HepG2 (cell line): Measurements from ENCODE around the gene RHBG.

ENCODE experiments used
- ETV6 ChIP-seq: sonication (generic); formaldehyde crosslinking; conservative IDR thresholded peaks from 2 replicates; pipeline ENCODE4 v1.4.0; 2020; ENCODE audit warnings: missing genetic modification reagents
- HDAC6 ChIP-seq: fragments of 200-600 bp; sonication (generic); IDR thresholded peaks from 2 replicates; pipeline ENCODE4 v1.7.0; 2017; ENCODE audit warnings: mild to moderate bottlenecking, antibody characterized with exemption, low read length, low read depth
- TAF1 ChIP-seq: sonication (generic); formaldehyde crosslinking; IDR thresholded peaks from 2 replicates; pipeline ENCODE4 v1.4.0; 2020; ENCODE audit warnings: missing genetic modification reagents
- TCF7L2 ChIP-seq: IDR thresholded peaks from 2 replicates; pipeline ENCODE4 v1.6.1; 2011; ENCODE audit warnings: mild to moderate bottlenecking, low read depth, low read length, moderate library complexity
- ZNF720 ChIP-seq: sonication (generic); formaldehyde crosslinking; IDR thresholded peaks from 2 replicates; pipeline ENCODE4 v1.4.0; 2020; ENCODE audit warnings: missing genetic modification reagents
- TF ChIP-seq, protein P1 (sequence below): sonication (generic); formaldehyde crosslinking; IDR thresholded peaks from 2 replicates; pipeline ENCODE4 v1.5.0; 2020; ENCODE audit warnings: mild to moderate bottlenecking, missing genetic modification reagents, moderate library complexity

DNA sequence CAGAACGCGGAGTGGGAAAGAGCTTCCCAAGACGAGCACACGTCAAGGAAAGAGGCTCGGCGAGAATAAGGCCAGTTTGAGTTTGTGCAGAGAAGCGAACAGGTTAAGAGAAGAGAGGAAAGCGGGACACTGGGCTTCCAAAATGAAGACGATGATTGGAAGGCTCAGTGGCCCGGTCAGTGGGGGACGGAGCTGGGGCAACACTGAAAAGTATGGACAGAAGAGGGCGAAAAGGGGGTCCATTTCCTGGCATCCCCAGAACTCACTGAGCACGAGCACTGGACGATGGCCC, 31.2 kb upstream of the RHBG start:
- TF ChIP-seq ZNF720, result no peak
- no peak for TF ChIP-seq HDAC6
- TF ChIP-seq TCF7L2, result no peak
- no peak for TF ChIP-seq TAF1
- no peak for TF ChIP-seq ETV6 (CRISPR knock-in tag)
- TF ChIP-seq, protein P1, sequence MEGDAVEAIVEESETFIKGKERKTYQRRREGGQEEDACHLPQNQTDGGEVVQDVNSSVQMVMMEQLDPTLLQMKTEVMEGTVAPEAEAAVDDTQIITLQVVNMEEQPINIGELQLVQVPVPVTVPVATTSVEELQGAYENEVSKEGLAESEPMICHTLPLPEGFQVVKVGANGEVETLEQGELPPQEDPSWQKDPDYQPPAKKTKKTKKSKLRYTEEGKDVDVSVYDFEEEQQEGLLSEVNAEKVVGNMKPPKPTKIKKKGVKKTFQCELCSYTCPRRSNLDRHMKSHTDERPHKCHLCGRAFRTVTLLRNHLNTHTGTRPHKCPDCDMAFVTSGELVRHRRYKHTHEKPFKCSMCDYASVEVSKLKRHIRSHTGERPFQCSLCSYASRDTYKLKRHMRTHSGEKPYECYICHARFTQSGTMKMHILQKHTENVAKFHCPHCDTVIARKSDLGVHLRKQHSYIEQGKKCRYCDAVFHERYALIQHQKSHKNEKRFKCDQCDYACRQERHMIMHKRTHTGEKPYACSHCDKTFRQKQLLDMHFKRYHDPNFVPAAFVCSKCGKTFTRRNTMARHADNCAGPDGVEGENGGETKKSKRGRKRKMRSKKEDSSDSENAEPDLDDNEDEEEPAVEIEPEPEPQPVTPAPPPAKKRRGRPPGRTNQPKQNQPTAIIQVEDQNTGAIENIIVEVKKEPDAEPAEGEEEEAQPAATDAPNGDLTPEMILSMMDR (CRISPR knock-in tag), result no peak
